ENCODE results near the gene ERICH3. TPM values are rescaled to one million over a fixed set of nuclear protein-coding genes. Genes with fewer than 3 reads are reported as not detected.

ERICH3 gene
- total RNA-seq, 1 experiment from 2014 or later, result not detected

GRCh38 chr1:74681449-74681848 is 7.9 kb upstream of the ERICH3 start:
- BruUV-seq (replicated peaks), result no TSS peak
- no peak for TF ChIP-seq CTCF (conservative IDR thresholded peaks at IDR 0.05)
- no peak for TF ChIP-seq EZH2 (IDR thresholded peaks at IDR 0.05; ENCODE audit: low read depth)

GRCh38 chr1:74681001-74681400 is 7.4 kb upstream of the ERICH3 start:
- TF ChIP-seq CTCF (conservative IDR thresholded peaks at IDR 0.05), result no peak
- no peak for TF ChIP-seq EZH2 (IDR thresholded peaks at IDR 0.05; ENCODE audit: low read depth)
- Histone ChIP-seq H3K4me3 (no peak overlapping the region), H3K4me1 (replicated peaks; ENCODE audit: insufficient read depth) (no peaks in the 10 kb centered on the region), H3F3A (ENCODE audit: insufficient read depth, low read depth) (no peaks in the 10 kb centered on the region), H3K36me3 (ENCODE audit: low read depth) (no peaks in the 10 kb centered on the region), H3K4me2 (no peak overlapping the region), H3K79me2 (ENCODE audit: low read depth) (no peaks in the 10 kb centered on the region), H3K27ac (no peak overlapping the region), H4K20me1 (ENCODE audit: insufficient read depth) (no peaks in the 10 kb centered on the region), H3K9me3 (ENCODE audit: insufficient read depth, low read depth) (no peaks in the 10 kb centered on the region), H3K27me3 (ENCODE audit: insufficient read depth, low read depth) (no peaks in the 10 kb centered on the region), H2AFZ (no peak overlapping the region), H3K9me2 (ENCODE audit: insufficient read depth) (no peaks in the 10 kb centered on the region)
- intact Hi-C loops (cut with micrococcal nuclease; ENCODE audit: unreplicated experiment), result no loop called here
- no TSS peak for BruUV-seq (replicated peaks)
- CTCF ChIA-PET, result no interaction called here
- POLR2A ChIA-PET (ENCODE audit: unreplicated experiment), result no interaction called here
- no peak for DNase-seq

More at GRCh38 chr1:74681449-74681848, 7.9 kb upstream of the ERICH3 start:
- no peaks in the 10 kb centered on the region for H3K4me1 ChIP-seq (replicated peaks; ENCODE audit: insufficient read depth)
- H3K27me3 ChIP-seq (ENCODE audit: insufficient read depth, low read depth), result no peaks in the 10 kb centered on the region
- H3K27ac ChIP-seq, result no peak overlapping the region
- H3K36me3 ChIP-seq (ENCODE audit: low read depth), result no peaks in the 10 kb centered on the region
- no peak overlapping the region for H2AFZ ChIP-seq
- H3K4me2 ChIP-seq, result no peak overlapping the region
- ChIA-PET CTCF (no interaction called here), POLR2A (ENCODE audit: unreplicated experiment) (no interaction called here)
- no peaks in the 10 kb centered on the region for H3K79me2 ChIP-seq (ENCODE audit: low read depth)
- no peak for DNase-seq
- no peaks in the 10 kb centered on the region for H4K20me1 ChIP-seq (ENCODE audit: insufficient read depth)
- H3K9me3 ChIP-seq (ENCODE audit: insufficient read depth, low read depth), result no peaks in the 10 kb centered on the region
- intact Hi-C loops (cut with micrococcal nuclease; ENCODE audit: unreplicated experiment), result no loop called here
- H3F3A ChIP-seq (ENCODE audit: insufficient read depth, low read depth), result no peaks in the 10 kb centered on the region
- no peak overlapping the region for H3K4me3 ChIP-seq
- H3K9me2 ChIP-seq (ENCODE audit: insufficient read depth), result no peaks in the 10 kb centered on the region

DNA sequence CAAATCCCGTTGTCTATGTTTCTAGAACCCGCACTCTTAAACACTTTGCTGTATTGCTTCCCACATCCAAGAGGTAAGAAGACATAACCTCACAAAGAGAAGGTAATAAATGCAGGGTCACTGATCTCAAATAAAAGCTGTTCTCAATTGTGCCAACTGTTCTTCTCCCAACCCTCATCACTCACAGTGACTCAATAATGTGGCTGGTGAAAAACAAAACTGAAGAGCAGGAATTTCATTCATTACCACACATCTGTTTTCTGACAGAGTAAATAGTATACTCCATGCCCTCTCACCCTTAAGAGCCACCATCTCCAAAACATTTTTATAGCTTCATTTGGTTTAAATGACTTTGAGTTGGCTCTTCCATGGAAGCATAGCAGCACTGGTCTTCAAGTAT is 6.2 kb upstream of the ERICH3 start:
- intact Hi-C loops (cut with micrococcal nuclease; ENCODE audit: unreplicated experiment), result no loop called here
- CTCF ChIA-PET, result no interaction called here

More for the DNA sequence above, 6.2 kb upstream of the ERICH3 start:
- Histone ChIP-seq H3K4me2 (no peak overlapping the region), H3K27ac (no peak overlapping the region), H3F3A (ENCODE audit: insufficient read depth, low read depth) (no peaks in the 10 kb centered on the region), H4K20me1 (ENCODE audit: insufficient read depth) (no peaks in the 10 kb centered on the region), H2AFZ (no peak overlapping the region), H3K4me3 (no peak overlapping the region), H3K27me3 (ENCODE audit: insufficient read depth, low read depth) (no peaks in the 10 kb centered on the region), H3K4me1 (replicated peaks; ENCODE audit: insufficient read depth) (no peaks in the 10 kb centered on the region), H3K79me2 (ENCODE audit: low read depth) (no peaks in the 10 kb centered on the region), H3K9me3 (ENCODE audit: insufficient read depth, low read depth) (no peaks in the 10 kb centered on the region), H3K9me2 (ENCODE audit: insufficient read depth) (no peaks in the 10 kb centered on the region), H3K36me3 (ENCODE audit: low read depth) (no peaks in the 10 kb centered on the region)
- no peak for DNase-seq
- no TSS peak for BruUV-seq (replicated peaks)
- no peak for TF ChIP-seq EZH2 (IDR thresholded peaks at IDR 0.05; ENCODE audit: low read depth)
- no peak for TF ChIP-seq CTCF (conservative IDR thresholded peaks at IDR 0.05)
- POLR2A ChIA-PET (ENCODE audit: unreplicated experiment), result no interaction called here
